Loucy (cell line): ENCODE data around the gene RFC4.
"Not testable (repeated sequence)": the region's sequence is repeated elsewhere in the genome, so short reads cannot be mapped to it uniquely, and the experiment has no call there.

Source experiments
- EZH2phosphoT487 ChIP-seq: fragments of 200-600 bp; IDR thresholded peaks from 2 replicates; pipeline ENCODE4 v1.6.1; 2018; ENCODE audit warnings: antibody characterized with exemption, mild to moderate bottlenecking, moderate library complexity, borderline replicate concordance
- TF ChIP-seq, protein P1 (sequence below): fragments of 200-600 bp; sonication (generic); conservative IDR thresholded peaks from 2 replicates; pipeline ENCODE4 v1.5.1; 2014; ENCODE audit warnings: mild to moderate bottlenecking, antibody characterized with exemption, low read length

- TF ChIP-seq, protein P1, sequence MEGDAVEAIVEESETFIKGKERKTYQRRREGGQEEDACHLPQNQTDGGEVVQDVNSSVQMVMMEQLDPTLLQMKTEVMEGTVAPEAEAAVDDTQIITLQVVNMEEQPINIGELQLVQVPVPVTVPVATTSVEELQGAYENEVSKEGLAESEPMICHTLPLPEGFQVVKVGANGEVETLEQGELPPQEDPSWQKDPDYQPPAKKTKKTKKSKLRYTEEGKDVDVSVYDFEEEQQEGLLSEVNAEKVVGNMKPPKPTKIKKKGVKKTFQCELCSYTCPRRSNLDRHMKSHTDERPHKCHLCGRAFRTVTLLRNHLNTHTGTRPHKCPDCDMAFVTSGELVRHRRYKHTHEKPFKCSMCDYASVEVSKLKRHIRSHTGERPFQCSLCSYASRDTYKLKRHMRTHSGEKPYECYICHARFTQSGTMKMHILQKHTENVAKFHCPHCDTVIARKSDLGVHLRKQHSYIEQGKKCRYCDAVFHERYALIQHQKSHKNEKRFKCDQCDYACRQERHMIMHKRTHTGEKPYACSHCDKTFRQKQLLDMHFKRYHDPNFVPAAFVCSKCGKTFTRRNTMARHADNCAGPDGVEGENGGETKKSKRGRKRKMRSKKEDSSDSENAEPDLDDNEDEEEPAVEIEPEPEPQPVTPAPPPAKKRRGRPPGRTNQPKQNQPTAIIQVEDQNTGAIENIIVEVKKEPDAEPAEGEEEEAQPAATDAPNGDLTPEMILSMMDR: not testable (repeated sequence)
- not testable (repeated sequence) for TF ChIP-seq EZH2phosphoT487
Measured at GRCh38 chr3:186811313-186811712, 5.0 kb upstream of the RFC4 start.
